Stimulated activated CD4-positive, alpha-beta T cell treated with anti-CD3 and anti-CD28 coated beads, TNF-alpha, amount 100 ng/mL, for 48 hours (primary cell): ENCODE measurements around the gene CUEDC2.
A peak's percentile ranks its signal among the peaks of the same experiment; 100 is the strongest.

ENCODE experiments used
- DNase-seq, 3 donors: peaks; one replicate each; pipeline ENCODE4 v3.0.0-alpha.2; 2020; ENCODE audit warnings: low read depth in 3 of 3

Gene CUEDC2

GRCh38 chr10:102432162-102432950, at the start of gene CUEDC2:
Gene CUEDC2, minus strand, starts transcription at chr10:102432574. Its CDS starts 7,386 bp downstream, at chr10:102425188.
- DNase-seq: peak; percentile 95 to 96 (median 96)

- no peak for DNase-seq
These were observed 48.0 kb upstream of the CUEDC2 start for GRCh38 chr10:102480396-102480795.

GRCh38 chr10:102479651-102480050, 47.3 kb upstream of the CUEDC2 start:
- DNase-seq: no peak

DNA sequence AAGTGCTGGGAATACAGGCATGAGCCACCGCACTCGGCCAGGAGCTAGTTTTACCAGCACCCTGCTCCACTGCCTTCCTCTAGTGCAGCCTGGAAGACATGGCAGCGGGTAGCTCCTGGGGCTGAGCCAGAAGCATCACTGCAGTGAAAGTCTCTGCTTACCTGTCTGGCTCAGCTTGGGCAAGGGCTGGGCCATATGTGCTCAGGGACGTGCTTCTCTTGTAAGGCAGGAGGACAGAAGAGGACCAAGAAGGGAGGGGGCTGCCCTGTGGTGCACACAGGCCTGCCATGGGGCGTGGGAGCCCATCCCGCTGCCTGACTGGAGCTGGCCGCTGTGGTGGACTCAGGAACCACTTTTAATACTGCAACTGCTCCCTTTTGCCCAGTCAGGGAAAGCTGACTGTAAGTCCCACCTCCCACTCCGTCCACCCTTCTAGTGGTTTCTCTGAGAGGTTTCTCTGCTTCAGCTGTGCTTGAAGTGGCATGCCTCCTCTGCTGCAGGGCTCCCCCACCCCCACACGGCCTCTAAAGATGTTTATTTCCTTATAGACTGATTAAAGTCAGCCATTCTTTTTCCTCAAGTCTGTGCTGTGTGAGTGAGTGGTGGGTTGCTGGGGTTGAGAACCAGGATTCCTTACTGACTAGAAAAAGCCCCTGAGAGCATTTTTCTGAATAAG, 44.2 kb upstream of the CUEDC2 start:
- DNase-seq: no peak

GRCh38 chr10:102475451-102476040, 43.2 kb upstream of the CUEDC2 start:
- DNase-seq: no peak

- DNase-seq: no peak
These were observed 41.3 kb upstream of the CUEDC2 start for GRCh38 chr10:102473445-102474331.

DNA sequence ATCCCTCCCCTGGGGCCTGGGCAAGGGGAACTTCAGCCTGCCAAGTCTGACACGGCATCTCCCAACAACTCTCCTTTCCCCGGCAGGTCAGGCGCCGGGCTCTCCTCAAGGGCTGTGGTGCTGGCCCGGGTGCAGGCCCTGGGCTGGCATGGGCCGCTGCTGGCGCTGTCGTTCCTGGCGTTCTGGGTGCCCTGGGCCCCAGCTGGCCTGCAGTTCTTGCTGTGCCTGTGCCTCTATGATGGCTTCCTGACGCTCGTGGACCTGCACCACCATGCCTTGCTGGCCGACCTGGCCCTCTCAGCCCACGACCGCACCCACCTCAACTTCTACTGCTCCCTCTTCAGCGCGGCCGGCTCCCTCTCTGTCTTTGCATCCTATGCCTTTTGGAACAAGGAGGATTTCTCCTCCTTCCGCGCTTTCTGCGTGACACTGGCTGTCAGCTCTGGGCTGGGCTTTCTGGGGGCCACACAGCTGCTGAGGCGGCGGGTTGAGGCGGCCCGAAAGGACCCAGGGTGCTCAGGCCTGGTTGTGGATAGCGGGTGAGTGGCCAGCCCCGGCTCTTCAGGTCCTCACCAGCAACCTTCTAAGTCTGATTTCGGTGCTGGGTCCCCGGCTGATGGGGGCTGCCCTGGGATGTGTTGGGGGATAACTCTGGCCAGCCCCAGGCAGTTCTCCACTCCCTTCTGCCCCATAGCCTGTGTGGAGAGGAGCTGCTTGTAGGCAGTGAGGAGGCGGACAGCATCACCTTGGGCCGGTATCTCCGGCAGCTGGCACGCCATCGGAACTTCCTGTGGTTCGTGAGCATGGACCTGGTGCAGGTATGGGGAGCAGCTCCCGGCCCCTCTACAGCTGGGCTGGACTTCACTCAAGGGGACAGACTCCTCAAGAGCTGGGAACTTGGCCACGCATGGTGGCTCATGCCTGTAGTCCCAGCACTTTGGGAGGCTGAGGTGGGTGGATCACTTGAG, 38.5 kb upstream of the CUEDC2 start:
- no peak for DNase-seq

- DNase-seq: no peak
These were observed 36.3 kb upstream of the CUEDC2 start for GRCh38 chr10:102468683-102469082.

- no peak for DNase-seq
These were observed 35.6 kb upstream of the CUEDC2 start for GRCh38 chr10:102467971-102468438.

- no peak for DNase-seq
These were observed 34.9 kb upstream of the CUEDC2 start for GRCh38 chr10:102467318-102467717.

DNA sequence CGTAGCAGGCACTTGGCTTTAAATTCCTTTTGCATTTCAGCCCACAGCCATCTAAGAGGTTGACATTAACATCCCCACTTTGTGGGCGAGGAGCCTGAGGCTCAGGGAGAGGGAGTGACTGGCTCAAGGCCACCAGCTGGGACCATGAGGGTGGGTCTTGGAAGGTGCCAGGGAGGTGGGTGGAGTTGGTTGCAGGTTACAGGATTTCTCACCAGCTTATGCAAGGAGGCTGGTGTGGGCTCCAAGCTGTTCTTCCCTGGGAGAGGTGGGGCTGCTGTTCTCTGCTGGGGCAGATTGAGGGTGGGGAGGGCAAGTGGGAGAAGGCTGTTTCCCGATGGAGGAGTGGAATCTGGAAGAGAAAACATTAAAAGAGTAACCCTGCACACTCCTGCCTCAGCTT, 33.1 kb upstream of the CUEDC2 start:
- no peak for DNase-seq

DNA sequence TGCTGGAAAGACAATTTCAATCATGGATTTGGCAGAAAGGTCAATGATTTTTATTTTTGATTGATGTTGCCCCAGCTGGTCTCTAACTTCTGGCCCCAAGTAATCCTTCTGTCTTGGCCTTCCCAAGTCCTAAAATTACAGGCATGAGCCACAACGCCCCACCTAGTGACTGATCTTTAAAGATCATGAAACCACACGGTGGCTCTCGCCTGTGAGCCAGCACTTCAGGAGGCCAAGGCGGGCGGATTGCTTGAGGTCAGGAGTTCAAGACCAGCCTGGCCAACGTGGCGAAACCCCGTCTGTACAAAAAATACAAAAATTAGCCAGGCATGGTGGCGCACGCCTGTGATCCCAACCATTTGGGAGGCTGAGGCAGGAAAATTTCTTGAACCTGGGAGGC, 31.6 kb upstream of the CUEDC2 start:
- DNase-seq: no peak

- no peak for DNase-seq
These were observed 30.2 kb upstream of the CUEDC2 start for GRCh38 chr10:102462512-102463054.

GRCh38 chr10:102461187-102462054, 29.0 kb upstream of the CUEDC2 start:
- peak; percentile 86 to 96 (median 89) for DNase-seq

GRCh38 chr10:102460836-102461186, 28.4 kb upstream of the CUEDC2 start:
- DNase-seq: no peak

DNA sequence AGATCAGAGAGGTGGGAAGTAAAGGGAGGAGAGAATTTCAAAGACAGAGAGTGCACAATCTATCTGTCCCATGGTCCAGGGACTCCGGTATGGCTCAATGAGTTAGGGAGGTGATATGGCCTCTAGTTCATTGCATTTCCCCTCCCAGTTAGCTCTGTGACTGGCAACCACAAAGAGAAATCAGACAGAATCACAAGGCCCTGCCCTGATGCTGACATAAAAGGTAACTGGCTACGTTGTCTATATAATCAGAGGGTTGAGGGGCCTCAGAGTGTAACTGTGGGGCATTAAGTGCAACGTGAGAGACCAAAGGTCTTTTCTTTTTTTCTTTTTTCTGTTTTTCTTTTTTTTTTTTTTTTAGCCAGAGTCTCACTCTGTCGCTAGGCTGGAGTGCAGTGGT, 26.3 kb upstream of the CUEDC2 start:
- DNase-seq: no peak

DNA sequence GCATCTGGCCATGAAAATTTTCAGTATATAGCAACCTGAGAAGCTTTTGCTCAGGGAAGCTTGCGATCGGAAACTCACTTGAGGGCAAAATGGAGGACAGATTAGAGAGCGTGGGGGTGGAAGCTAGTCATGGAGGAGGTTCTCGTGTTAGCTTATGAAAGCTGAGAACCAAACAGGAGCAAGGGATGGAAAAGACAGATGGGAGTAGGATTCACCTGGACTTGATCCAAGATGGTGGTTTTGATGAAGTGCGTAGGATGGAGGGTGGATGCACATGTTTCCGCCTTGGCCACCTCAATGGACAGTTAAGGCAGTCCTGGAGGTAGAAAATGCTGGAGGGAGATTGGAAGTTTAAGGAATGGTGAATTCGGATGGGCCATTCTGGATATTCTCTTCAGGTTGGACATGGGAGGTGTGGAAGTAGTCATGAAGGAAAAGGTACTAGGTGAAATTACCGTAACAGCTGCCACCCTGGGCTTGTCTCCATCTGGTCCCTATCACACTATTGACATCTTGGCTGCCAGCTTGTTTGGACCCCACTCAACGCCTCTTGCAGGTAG, 25.3 kb upstream of the CUEDC2 start:
- DNase-seq: no peak

DNA sequence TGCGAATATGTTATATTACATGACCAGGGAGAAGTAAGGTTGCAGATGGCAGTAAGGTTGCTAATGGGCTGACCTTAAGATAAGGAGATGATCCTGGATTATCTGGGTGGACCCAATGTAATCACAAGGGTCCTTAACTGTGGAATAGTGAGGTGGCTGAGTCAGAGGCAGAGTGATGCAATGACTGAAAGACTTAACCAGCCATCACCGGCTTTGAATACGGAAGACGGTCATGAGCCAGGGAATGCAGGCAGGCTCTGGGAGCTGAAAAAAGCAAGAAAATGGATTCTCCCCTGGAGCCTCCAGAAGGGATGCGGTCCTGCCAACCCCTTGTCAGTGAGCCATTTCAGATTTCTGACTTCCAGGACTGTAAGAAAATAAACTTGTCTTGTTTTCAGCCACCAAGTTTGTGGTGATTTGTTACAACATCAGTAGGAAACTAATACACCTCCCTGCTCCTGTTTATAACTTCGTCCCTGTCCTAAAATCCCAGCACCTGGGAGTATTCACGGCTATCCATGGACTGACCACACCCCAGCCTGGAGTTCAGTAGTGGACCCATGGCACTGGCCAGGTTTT, 23.6 kb upstream of the CUEDC2 start:
- DNase-seq: no peak
